ENCODE results near the gene NRXN3.

Gene NRXN3

DNA sequence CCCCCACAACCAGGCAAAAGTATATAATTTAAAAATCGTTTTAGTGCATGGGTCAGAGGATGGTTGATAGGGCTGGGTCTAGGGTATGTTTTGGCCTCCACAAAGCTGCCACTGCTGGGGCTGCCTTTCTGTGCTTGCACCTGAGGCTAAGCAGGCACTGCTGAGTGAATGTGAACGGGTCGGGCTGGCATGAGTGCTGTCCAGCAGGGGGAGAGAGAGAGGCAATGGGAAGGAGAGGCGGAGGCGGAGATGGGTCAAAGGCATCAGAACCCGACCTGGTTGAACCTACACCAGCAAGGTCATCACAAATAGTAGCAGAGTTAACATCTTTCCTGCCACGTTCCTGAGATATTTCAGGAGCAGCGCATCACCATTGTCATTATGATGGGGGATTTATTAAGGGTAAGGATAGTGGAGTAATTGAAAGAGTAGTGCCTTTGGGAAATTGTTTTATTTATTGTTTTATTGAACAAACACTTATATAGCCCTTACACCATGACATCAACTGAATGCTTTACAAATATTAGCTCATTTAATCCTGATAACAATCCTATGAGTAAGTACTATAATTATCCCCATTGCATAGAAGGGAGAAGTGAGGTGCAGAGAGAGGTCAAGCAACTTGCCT, 5.8 kb upstream of the NRXN3 start:
- Histone ChIP-seq H3K27ac (no peak overlapping the region), H3K4me3 (no peak overlapping the region)

DNA sequence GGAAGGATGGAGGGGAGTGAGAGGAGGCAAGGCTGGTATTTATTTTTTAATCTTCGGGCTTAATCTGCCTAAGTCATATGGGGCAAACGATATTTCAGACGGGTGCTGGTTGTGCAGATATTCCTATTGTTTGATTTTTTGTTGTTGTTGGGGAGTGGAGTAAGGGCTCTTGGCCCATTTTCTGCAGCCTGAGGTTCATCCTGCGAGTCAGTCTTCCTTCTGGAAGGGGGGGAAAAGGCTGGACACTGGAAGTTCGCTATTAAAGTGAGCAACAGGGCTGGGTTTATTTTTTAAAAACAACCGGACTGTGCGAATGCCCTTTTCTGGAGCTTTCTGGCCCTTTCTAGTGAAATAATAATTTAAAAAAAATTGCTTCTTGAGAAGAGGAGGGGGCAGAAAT, 2.3 kb downstream of the NRXN3 start:
- Histone ChIP-seq H3K4me3 (no peak overlapping the region), H3K27ac (no peak overlapping the region)

DNA sequence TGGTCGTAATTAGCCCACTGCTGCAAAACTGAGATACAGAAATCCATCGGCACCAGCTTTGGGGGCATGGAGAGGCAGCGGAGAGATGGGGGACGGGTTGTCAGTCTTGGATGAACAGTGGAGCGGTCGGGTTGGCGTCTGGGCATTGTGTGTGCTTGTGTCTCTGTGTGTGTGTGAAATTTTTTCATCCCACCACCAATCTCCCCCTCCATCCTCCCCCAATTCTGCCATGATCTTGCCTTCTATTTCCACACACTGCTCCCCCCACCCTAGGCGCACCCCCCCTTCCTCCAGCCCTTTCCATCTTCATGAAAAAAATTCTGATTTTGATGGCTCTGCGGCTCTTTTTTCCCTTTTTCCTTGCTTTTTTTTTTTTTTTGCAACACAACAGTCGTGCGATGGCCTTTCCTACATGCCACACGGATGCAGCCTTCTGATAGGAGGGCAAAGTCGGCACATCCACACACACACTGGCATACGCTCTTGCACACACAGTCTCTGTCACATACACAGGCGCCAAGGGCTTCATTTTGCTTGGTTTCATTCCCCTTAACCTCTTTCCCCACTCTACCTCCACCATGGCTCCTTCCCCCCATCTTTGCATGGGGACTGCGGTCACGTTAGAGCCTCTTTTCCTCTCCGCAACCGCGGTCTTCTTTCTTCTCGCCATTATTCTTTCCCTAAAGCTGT, 3.3 kb downstream of the NRXN3 start:
- H3K27ac ChIP-seq = no peak overlapping the region
- H3K4me3 ChIP-seq = no peak overlapping the region

DNA sequence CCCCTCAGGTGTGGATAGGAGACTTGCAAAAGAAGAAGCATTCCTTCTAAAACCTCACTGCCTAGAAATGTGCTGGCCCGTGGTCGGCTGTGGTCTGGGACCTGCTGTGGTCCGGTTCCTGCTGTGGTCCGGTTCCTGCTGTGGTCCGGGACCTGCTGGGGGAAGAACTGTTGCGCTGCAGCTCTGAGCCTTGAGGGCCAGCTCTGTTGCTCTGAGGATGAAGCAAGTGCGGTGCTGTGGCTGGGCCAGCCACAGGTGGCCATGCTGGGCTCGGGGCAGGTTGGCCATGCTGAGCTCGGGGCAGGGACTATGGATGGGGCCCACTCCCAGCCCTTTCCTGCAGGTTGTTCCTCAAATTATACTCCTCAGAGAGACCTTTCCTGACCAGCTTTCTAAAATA, 5.2 kb downstream of the NRXN3 start:
- H3K4me3 ChIP-seq = no peak overlapping the region

DNA sequence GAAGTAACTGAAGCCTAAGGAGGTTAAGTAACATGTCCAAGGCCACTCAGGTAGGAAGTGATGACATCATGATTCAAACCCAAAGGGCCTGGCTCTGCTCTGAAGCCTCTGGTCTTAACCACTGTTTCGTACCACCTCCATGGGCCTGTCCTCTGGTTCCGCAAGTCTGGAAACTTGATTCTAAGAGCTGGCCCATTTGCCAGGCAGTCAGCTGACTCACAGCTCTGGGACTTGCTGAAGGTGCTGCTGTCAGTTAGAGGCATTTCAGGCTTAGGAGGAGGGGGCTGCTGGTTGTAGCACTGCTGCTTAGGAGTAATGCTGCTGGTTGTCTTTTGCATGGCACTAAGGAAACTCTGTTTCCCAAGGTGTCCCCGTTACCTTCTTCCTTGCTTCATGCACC, 7.9 kb downstream of the NRXN3 start:
- Histone ChIP-seq H3K27ac (no peak overlapping the region), H3K4me3 (no peak overlapping the region)

More for the DNA sequence above, 5.2 kb downstream of the NRXN3 start:
- H3K27ac ChIP-seq = no peak overlapping the region

DNA sequence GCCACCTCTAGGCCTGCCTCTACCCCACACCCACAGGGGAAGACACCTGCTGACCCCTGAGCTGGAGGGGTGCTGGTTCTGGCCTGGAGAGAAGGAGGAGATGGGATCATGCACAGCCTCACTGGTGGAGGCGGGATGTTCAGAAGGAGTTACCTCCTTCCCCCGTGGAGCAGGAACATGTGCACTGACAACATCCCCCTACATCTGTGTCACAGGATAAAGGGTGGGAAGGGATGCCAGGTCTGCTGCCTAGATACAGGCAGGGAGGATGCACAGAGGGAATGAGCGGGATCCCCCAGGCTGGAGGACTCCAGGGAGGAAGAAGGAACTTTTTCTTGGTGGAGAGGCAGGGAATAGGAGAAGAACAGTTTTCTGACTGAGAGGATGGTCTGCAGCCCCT, 8.8 kb downstream of the NRXN3 start:
- no peak overlapping the region for H3K4me3 ChIP-seq
- H3K27ac ChIP-seq = no peak overlapping the region

DNA sequence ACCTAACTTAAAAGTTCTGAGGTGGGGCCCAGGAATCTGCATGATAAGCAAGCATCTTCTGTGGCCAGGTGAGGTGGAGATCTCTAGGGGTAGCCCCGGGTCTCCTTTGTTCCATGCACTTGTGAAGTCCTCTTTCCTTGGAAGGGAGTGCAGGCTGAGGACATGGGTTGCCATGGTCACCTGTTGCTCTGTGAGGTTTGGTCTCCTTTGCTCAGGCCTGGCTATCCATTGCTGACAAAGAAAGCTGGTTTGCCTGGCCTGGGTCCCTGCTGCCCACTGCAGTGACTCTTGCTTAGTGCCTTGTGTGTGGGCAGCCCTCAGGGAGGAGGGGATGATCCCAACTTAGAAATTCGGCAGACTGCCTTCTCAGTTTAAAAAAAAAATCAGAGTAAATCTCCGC, 11.1 kb downstream of the NRXN3 start:
- Histone ChIP-seq H3K4me3 (no peak overlapping the region), H3K27ac (no peak overlapping the region)

DNA sequence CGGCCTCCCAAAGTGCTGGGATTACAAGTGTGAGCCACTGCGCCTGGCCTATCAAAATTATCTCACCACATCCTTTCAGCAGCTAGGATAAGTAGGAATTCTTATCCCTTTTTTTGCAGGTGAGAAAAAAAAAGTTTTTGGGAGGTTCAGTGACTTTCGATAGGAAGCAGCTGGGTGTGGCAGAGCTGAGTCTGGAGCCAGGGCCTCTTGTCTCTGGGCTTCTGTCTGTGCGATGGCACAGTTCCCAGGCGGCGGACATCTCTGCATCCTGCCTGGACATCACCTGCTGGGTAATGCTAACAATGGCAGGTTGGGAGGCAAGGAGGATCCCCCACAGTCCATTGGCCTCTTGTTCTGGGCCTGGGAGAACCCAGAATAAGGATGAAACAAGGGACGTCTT, 12.5 kb downstream of the NRXN3 start:
- no peak overlapping the region for H3K4me3 ChIP-seq
- no peak overlapping the region for H3K27ac ChIP-seq

DNA sequence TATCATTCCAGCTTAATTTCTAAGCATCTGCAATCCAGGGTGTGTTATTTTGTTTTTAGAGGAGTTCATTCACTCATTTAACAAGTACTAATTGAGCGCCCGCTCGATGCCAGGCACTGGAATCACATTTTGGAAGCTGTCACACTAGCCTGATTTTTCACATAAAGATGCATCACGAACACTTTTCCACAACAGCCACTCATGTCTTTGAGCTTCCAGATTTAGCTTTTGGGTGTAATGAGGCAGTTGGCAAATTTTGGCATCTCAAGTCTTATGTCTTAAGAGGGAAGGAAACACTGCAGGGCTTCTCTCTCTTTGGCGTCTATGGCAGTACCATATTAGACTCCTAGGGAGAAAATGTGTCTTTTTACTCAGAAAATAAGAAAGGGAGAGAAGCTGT, 14.0 kb downstream of the NRXN3 start:
- no peak overlapping the region for H3K4me3 ChIP-seq
- H3K27ac ChIP-seq = no peak overlapping the region

DNA sequence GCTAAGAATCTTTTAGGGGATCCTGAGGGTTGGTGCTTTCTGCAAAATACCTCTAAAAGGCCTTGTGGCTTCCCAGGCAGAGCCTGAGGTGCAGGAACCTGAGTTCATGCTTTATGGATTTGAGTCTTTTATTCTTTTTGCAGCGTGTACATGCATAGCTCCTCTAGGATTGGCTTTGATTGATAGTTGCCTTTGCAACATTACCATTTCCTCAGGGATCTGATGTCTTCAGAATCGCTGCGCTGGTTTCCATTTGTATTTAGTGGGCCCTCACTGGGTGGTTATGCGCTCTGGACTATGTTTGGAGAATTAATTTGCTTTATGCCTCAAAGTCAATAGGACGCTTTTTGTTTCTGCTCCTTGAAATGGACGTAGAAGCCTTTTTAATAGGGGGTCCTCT, 16.1 kb downstream of the NRXN3 start:
- H3K27ac ChIP-seq = no peak overlapping the region
- no peak overlapping the region for H3K4me3 ChIP-seq

DNA sequence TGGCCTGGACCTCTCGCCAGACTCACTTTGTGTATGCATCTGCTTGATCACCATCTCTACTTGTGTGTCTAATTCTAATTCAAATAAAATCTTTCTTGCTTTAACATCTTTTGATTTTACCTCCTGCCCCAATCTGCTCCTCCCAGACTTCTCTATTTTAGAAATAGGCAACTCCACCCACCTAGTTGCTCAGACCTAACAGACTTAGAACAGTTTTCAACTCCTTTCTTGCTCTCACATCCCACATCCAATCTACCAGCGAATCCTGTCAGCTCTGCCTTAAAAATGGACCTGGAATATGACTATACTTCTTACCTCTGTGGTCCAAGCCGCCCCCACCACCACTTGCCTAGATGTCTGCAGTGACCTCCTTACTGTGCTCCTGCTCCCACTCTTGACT, 18.7 kb downstream of the NRXN3 start:
- H3K27ac ChIP-seq = no peak overlapping the region
- H3K4me3 ChIP-seq = no peak overlapping the region

DNA sequence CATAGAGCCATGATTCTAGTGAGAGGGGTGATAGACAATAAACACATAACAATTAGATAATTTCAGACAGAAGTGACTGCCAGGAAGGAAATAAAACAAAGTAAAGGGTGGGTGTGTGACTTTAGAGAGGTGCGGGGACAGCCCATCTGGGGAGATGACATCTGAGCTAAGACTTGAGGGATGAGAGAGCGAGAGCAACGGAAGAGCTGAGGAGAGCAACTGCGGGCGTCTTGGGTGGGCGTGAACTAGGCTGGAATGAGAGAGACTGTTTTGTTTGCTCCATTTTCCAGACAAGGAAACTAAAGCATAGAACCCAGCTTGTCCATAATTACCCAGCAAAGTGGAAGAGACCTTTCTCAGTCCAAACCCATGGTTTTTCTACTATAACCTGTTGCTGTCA, 25.3 kb downstream of the NRXN3 start:
- H3K4me3 ChIP-seq = no peak overlapping the region
- no peak overlapping the region for H3K27ac ChIP-seq

DNA sequence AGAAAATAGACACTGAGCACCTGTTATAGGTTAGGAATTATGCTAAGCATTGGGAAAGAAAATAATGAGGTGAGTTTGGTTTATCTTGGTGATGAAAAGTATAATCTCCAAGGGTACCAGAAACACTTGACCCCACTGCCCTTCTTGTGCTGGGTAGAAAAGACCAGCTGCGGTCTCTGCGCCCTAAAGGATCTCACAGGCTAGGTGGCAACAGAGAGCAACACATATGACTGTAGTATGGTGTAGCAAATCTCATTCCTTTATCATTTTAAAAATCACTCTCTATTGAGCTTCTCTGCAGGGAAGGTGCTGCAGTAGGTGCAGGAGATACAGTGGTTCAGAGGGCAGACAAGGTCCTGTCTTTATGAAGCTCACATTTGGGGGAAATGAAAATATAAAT, 26.1 kb downstream of the NRXN3 start:
- no peak overlapping the region for H3K27ac ChIP-seq
- no peak overlapping the region for H3K4me3 ChIP-seq

DNA sequence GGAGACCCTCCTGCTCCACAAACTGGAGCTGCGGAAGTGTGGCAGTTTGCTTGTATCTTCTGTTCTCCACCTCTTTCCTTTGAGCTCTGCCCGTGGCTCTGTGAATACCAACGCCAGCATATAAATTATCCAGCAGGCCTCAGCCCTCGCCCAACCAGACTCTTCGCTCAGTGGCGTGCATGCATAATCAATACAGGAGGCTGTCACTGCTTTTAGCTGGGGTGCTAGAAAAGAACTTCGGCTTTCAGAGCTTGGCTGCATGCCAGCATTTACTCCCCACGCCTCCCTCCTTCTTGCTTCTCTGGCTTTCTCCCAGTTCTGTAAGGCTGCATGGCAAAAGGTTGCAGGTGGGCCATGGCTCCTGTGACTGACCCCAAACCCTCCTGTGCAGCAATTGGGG, 26.9 kb downstream of the NRXN3 start:
- H3K27ac ChIP-seq = no peak overlapping the region
- no peak overlapping the region for H3K4me3 ChIP-seq

DNA sequence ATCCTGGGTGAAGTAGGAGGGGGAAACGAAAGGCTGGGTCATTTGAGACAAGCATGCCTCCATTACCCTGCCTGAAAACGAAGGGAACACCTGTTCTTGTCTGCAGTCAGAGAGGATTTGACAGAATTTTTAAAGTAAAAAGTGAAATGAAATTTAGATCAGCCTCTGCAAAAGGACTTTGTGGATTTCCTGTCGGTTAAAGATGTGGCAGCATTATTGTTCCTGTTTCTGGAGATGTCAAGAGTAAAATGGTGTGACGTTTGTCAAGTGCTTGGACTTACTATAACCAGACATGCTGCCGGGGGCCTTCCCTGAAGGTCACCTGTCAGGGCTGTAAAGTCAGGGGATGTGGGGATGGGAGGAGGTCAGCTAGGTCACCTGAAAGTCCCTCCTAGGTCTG, 32.0 kb downstream of the NRXN3 start:
- Histone ChIP-seq H3K4me3 (no peak overlapping the region), H3K27ac (no peak overlapping the region)

DNA sequence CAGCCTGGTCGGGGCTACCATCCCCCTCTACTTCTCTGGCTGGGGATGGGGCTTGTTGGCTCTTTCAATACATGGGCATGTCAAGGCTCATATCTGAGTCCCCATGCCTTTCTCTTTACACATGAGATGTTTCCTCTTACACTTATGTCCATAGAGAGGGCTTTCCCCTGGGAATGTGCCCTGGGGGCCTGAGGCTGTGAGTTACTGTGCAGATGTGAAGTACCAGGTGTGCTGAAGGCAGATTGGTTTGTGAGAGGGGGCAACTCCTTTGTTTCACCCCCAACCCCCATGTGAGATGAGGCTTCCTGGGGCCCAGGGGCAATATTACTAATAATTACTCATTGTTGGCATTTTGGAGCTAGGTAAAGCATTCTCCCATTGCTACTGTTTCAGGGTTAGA, 32.8 kb downstream of the NRXN3 start:
- Histone ChIP-seq H3K27ac (no peak overlapping the region), H3K4me3 (no peak overlapping the region)

DNA sequence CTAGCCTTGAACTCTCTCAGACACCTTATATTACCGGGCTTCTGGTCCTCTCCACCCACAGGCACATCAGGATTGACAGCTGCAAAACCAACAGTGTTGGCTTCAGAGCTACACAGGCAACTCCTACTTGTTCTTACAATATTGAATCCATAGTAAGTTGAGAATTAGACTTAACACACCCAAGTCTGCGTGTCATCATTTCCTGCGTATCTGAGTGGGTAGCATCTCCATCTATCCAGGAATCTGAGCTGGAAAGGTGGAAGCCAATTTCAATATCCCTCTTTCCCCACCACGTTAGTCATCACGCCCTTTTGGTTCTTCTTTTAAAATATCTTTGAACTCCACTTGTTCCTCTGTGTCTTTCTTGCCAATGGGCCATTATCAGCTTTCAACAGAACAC, 37.2 kb downstream of the NRXN3 start:
- H3K4me3 ChIP-seq = no peak overlapping the region
- no peak overlapping the region for H3K27ac ChIP-seq

DNA sequence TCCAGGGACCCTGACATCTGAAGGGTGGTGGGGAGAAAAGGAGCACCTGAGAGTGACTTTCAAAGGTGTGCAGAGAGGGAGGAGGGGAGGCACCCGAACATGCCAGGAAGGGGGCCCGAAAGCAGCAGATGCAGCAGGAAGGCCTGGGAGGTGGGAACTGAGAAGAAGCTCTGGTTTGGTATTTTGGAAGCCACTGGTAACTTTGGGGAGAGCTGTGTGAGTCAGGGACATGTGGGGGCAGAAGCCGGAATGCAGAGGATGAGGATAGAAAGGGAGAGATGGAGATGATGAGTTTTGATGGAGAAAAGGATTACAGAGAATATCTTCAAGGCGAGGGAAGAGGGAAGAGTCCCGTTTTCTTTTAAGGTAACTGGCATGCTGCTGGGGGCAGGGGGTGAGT, 50.1 kb downstream of the NRXN3 start:
- Histone ChIP-seq H3K27ac (no peak overlapping the region), H3K4me3 (no peak overlapping the region)

DNA sequence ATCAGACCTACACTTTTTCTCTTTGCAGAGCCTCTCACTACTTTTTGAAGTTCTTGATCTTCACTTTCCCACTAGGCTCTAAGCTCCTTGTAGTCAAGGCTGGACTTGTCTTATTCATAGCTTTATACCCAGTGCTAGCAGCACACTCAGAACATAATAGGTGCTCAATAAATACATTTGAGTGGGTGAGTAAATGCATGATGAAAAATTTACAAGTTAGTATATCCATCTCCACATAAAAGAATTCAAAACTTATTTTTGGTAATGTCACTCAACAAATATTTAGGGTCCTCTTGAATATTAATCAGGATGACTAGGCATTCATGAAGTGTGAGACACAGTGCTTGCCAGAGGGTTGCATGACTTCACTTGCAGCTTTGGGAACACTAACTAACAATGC, 52.6 kb downstream of the NRXN3 start:
- no peak overlapping the region for H3K4me3 ChIP-seq
- no peak overlapping the region for H3K27ac ChIP-seq

DNA sequence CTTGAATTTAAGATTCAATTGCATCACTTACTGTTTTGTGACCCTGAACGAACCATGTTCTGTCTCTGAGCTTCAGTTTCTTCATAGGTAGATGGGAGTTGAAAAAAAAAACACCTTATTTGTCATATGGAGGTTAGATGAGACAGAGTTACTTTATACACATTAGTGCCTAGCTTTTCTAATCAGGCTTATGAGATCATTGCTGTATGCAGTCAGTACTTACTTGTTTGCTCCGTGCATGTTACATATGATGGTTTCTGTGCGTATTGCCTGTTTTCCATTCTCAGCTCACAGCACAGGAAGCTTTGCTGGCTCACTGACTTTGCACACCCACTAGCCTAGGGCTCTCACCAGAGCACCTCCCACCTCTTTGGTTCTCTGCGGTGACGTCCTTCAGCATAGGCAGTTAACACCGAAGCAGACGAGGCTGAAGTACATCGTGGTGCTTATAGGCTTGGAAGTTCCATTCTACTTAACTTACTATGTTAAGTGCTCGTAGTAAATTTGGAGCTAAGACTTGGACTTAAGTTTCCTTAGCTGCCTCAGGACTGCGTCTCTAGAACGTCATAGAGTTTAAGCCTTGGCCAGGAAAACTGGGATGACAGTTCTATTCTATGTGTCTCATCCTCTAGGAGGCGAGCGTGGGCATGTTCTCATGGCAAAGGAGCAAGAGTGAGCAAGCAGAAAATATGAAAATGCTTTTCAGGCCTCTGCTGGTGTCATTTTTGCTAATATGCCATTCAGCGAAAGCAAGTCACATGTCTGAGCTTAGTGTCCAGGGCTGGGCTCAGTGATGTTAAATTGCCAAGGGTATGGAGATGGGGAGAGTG, 57.3 kb downstream of the NRXN3 start:
- Histone ChIP-seq H3K27ac (no peak overlapping the region), H3K4me3 (no peak overlapping the region)

DNA sequence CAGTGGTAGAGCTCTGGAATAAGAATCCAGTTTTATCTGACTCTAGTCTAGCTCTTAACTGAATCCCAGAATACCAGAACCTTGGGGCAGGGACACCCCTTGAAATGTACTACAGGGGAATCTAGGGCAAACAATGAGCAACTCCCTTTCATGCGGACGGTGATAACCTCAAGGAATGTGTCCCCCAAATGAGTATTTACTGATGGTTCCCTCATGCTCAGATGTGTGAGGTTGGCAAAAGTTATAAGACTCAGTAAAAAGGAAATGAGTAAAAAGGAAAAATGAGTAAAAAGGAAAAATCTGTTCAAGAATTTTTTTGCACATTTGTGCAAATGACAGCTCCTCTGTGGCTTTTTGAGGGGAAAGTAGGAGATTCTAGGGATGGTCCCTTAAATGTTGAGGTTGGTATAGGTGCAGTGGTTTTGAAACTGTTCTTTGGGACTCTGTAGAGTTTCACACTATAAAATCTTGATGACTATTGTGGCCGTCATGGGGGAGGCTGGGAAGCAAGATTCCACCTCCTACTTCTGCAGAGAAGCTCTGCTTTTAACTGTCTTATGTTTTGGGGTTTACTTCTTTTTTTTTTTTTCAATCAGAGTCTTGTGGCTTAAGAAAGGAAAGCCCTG, 58.6 kb downstream of the NRXN3 start:
- H3K27ac ChIP-seq = no peak overlapping the region
- H3K4me3 ChIP-seq = no peak overlapping the region
